Pancreas (tissue), 10 donors: ENCODE data around the gene SLC35F1. TPM values are rescaled to one million over a fixed set of nuclear protein-coding genes. Genes with fewer than 3 reads are reported as not detected.

Experiments used
- ATAC-seq, 4 donors: fragments of 200-7000 bp; cut with Tn5 transposase; one replicate each; pipeline versions ENCODE4 v1.8.0 to v1.9.1; 2020; ENCODE audit warnings: mild to moderate bottlenecking in 4 of 4, moderate library complexity in 4 of 4
- DNase-seq, 6 donors: peaks; one replicate each; pipeline ENCODE4 v3.0.0-alpha.2; 2020
- FAIRE-seq: peaks from 2 replicates; lab custom pipeline; 2012; peaks lifted over from hg19 to GRCh38; lab: Jason Lieb, UNC
- H3K27ac ChIP-seq, 4 donors: fragments of 200-600 bp; sonication (generic); 1 replicate in 3 of 4; 2 replicates in 1 of 4; pipeline versions ENCODE4 v1.5.0 to v1.8.0; 2020
- H3K27me3 ChIP-seq, 4 donors: fragments of 200-600 bp; one replicate each; pipeline ENCODE4 v1.8.0; 2021
- H3K36me3 ChIP-seq, 3 donors: fragments of 200-600 bp; sonication (generic) in 1 of 3; one replicate each; pipeline versions ENCODE4 v1.5.0 to v1.8.0; 2020 to 2021
- H3K4me1 ChIP-seq, 3 donors: fragments of 200-600 bp; one replicate each; pipeline ENCODE4 v1.8.0; 2021
- H3K4me3 ChIP-seq, 4 donors: fragments of 200-600 bp; sonication (generic) in 2 of 4; one replicate each; pipeline versions ENCODE4 v1.5.0 to v1.8.0; 2020 to 2021
- H3K9me3 ChIP-seq, 4 donors: fragments of 200-600 bp; one replicate each; pipeline ENCODE4 v1.8.0; 2021
- CTCF ChIP-seq, 4 donors: fragments of 200-600 bp; sonication (generic) in 3 of 4; IDR thresholded peaks; one replicate each; pipeline versions ENCODE4 v1.5.0 to v1.8.0; 2021; ENCODE audit warnings: antibody characterized with exemption in 4 of 4
- WGBS, 2 donors: extraction: QIAGEN DNeasy Blood & Tissue Kit; methylation state at CpG; one replicate each; pipeline ENCODE4 v1.1.7; 2013; 5-methylcytosine and 5-hydroxymethylcytosine counted together
- intact Hi-C, 3 donors: fragments of 100-400 bp; cut with DNase I; formaldehyde crosslinking; loops; one replicate each; pipeline versions ENCODE4 v1.11.1 to v1.14.2; 2022
- polyA plus RNA-seq, 2 donors: library from polyadenylated mRNA; stranded (reverse); fragments of 200-250 nt; gene quantifications; one replicate each; pipeline ENCODE4 v1.2.3, GENCODE V29; 2013
- total RNA-seq, 6 donors: library from RNA; stranded (reverse); fragmentation: NEBNext Ultra II Directional in 4 of 6; extraction: Animal tissue kit (Norgen Biotek cat#: 25700) in 4 of 6; gene quantifications; one replicate each; pipeline versions ENCODE4 v1.2.1 to v1.2.4, GENCODE V29; 2021 to 2023
- donor health status: healthy with polysubstance abuse.
- donor health status: DM: no; HTN: no; CAD: no; lungs with moderate emphysema.
- donor health status: DM: no; HTN: no; CAD: no.
- donor health status: control.
- donor health status: control.
- donor health status: Bipolar disorder and iron deficiency.
- donor health status: DM: yes; HTN: yes; CAD: no.
- donor health status: DM: no; HTN: no; CAD: no.
- donor health status: DM: no; HTN: no; CAD: no.
- donor health status: DM: yes; HTN: yes; CAD: no.

The SLC35F1 gene
- total and polyA plus RNA-seq, 8 donors = 0.14 to 2.1 (median 0.29) TPM

GRCh38 chr6:118285791-118286190 lies 378.7 kb downstream of the SLC35F1 start:
- TF ChIP-seq CTCF (IDR thresholded peaks at IDR 0.05) = no peak
- no peak for ATAC-seq
- 74 to 88% methylated on average over 1 of the region's 1 CpG for WGBS, 2 donors
- H3K4me1 ChIP-seq = no peaks in the 10 kb centered on the region
- FAIRE-seq = no peak
- no peaks in the 10 kb centered on the region for H3K36me3 ChIP-seq
- no peak overlapping the region for H3K4me3 ChIP-seq
- no peaks in the 10 kb centered on the region for H3K9me3 ChIP-seq
- intact Hi-C loops = no loop called here
- no peak overlapping the region for H3K27ac ChIP-seq
- H3K27me3 ChIP-seq = no peaks in the 10 kb centered on the region
- DNase-seq = no peak

- DNase-seq = no peak
- Histone ChIP-seq H3K9me3 (no peaks in the 10 kb centered on the region), H3K4me3 (no peak overlapping the region), H3K27ac (no peak overlapping the region), H3K36me3 (no peaks in the 10 kb centered on the region), H3K27me3 (no peaks in the 10 kb centered on the region), H3K4me1 (no peaks in the 10 kb centered on the region)
- intact Hi-C loops = no loop called here
- TF ChIP-seq CTCF (IDR thresholded peaks at IDR 0.05) = no peak
- no peak for ATAC-seq
- no peak for FAIRE-seq
- 39 to 68% methylated on average over 2 of the region's 2 CpGs for WGBS, 2 donors
Observed at GRCh38 chr6:118288355-118289124, 381.5 kb downstream of the SLC35F1 start.

GRCh38 chr6:118292558-118292957 lies 385.5 kb downstream of the SLC35F1 start:
- no peak for ATAC-seq
- no peaks in the 10 kb centered on the region for H3K4me1 ChIP-seq
- H3K9me3 ChIP-seq = no peaks in the 10 kb centered on the region
- intact Hi-C loops = no loop called here
- H3K27me3 ChIP-seq = no peaks in the 10 kb centered on the region
- no peaks in the 10 kb centered on the region for H3K36me3 ChIP-seq
- TF ChIP-seq CTCF (IDR thresholded peaks at IDR 0.05) = no peak
- no peak overlapping the region for H3K27ac ChIP-seq
- 68 to 69% methylated on average over 4 of the region's 4 CpGs for WGBS, 2 donors
- FAIRE-seq = no peak
- no peak overlapping the region for H3K4me3 ChIP-seq
- DNase-seq = no peak

- no peaks in the 10 kb centered on the region for H3K9me3 ChIP-seq
- DNase-seq (no peak), ATAC-seq (no peak), FAIRE-seq (peak; percentile 71)
- H3K27ac ChIP-seq = no peak overlapping the region
- no peaks in the 10 kb centered on the region for H3K27me3 ChIP-seq
- WGBS, 2 donors = 94 to 96% methylated on average over 1 of the region's 1 CpG
- no peak for TF ChIP-seq CTCF (IDR thresholded peaks at IDR 0.05)
- intact Hi-C loops = no loop called here
- H3K4me1 ChIP-seq = no peaks in the 10 kb centered on the region
- H3K4me3 ChIP-seq = no peak overlapping the region
- H3K36me3 ChIP-seq = no peaks in the 10 kb centered on the region
Observed at GRCh38 chr6:118294906-118295305, 387.8 kb downstream of the SLC35F1 start.

GRCh38 chr6:118295336-118295735 lies 388.3 kb downstream of the SLC35F1 start:
- Histone ChIP-seq H3K9me3 (no peaks in the 10 kb centered on the region), H3K27me3 (no peaks in the 10 kb centered on the region), H3K4me3 (no peak overlapping the region), H3K4me1 (no peaks in the 10 kb centered on the region), H3K36me3 (no peaks in the 10 kb centered on the region), H3K27ac (no peak overlapping the region)
- ATAC-seq = no peak
- no peak for FAIRE-seq
- intact Hi-C loops = no loop called here
- DNase-seq = no peak
- no peak for TF ChIP-seq CTCF (IDR thresholded peaks at IDR 0.05)
